Activated CD4-positive, alpha-beta T cell treated with anti-CD3 and anti-CD28 coated beads, Interleukin-2, amount 10 ng/mL, durations not matched to agents 7 days and 5 days (primary cell): Measurements from ENCODE around the gene PADI6. TPM values are rescaled to one million over a fixed set of nuclear protein-coding genes. Genes with fewer than 3 reads are reported as not detected.

Source experiments
- CTCF ChIA-PET: fragments of 350-600 bp; sonication (Branson Sonifier 250); formaldehyde crosslinking; loops from one replicate; lab custom pipeline; 2021; ENCODE audit warnings: antibody characterized with exemption; lab: Charles Lee
- POLR2A ChIA-PET: fragments of 350-600 bp; sonication (Branson Sonifier 250); formaldehyde crosslinking; loops from one replicate; lab custom pipeline; 2021; ENCODE audit warnings: antibody characterized with exemption; lab: Charles Lee
- DNase-seq: peaks from one replicate; pipeline ENCODE4 v3.0.0-alpha.2; 2020
- H3K27ac Mint-ChIP-seq: one replicate; pipeline ENCODE4 v1.8.0; 2021; ENCODE audit warnings: mild to moderate bottlenecking, moderate library complexity, mixed read lengths
- H3K27me3 Mint-ChIP-seq: one replicate; pipeline ENCODE4 v1.8.0; 2021; ENCODE audit warnings: mixed read lengths
- H3K36me3 Mint-ChIP-seq: one replicate; pipeline ENCODE4 v1.8.0; 2021; ENCODE audit warnings: low read depth, mixed read lengths
- H3K4me1 Mint-ChIP-seq: one replicate; pipeline ENCODE4 v1.8.0; 2021; ENCODE audit warnings: mixed read lengths
- H3K4me3 Mint-ChIP-seq: one replicate; pipeline ENCODE4 v1.8.0; 2021; ENCODE audit warnings: mild to moderate bottlenecking, moderate library complexity, mixed read lengths
- H3K9me3 Mint-ChIP-seq: one replicate; pipeline ENCODE4 v1.8.0; 2021; ENCODE audit warnings: mixed read lengths
- total RNA-seq, 2 experiments: library from RNA; stranded (reverse); gene quantifications; one replicate each; pipeline ENCODE4 v1.2.3, GENCODE V29; 2021

PADI6 gene
- total RNA-seq, 2 experiments from 2014 or later: 0.10 TPM

- CTCF ChIA-PET: no interaction called here
- peaks cover 1% of the 10 kb centered on the region for H3K4me1 Mint-ChIP-seq
Measured at GRCh38 chr1:17361687-17362086, 10.3 kb upstream of the PADI6 start.

GRCh38 chr1:17363351-17363750, 8.6 kb upstream of the PADI6 start:
- POLR2A ChIA-PET: no interaction called here
- Mint-ChIP-seq H3K36me3 (no peaks in the 10 kb centered on the region), H3K27me3 (peaks cover 4% of the 10 kb centered on the region), H3K4me1 (no peaks in the 10 kb centered on the region), H3K4me3 (no peak overlapping the region), H3K27ac (no peak overlapping the region), H3K9me3 (peaks cover 2% of the 10 kb centered on the region)
- CTCF ChIA-PET: interaction anchor here (0.6 kb wide), 1 partner anchor 76 kb away, joined by 4 read pairs; no protein-coding TSS in a partner anchor
- DNase-seq: no peak

More at GRCh38 chr1:17361687-17362086, 10.3 kb upstream of the PADI6 start:
- Mint-ChIP-seq H3K36me3 (no peaks in the 10 kb centered on the region), H3K4me3 (no peak overlapping the region), H3K27ac (no peak overlapping the region), H3K9me3 (peaks cover 2% of the 10 kb centered on the region), H3K27me3 (peaks cover 4% of the 10 kb centered on the region)
- POLR2A ChIA-PET: no interaction called here
- DNase-seq: no peak

- ChIA-PET CTCF (no interaction called here), POLR2A (no interaction called here)
- Mint-ChIP-seq H3K27me3 (peaks cover 6% of the 10 kb centered on the region), H3K9me3 (peaks cover 2% of the 10 kb centered on the region), H3K4me3 (no peak overlapping the region), H3K36me3 (no peaks in the 10 kb centered on the region), H3K27ac (no peak overlapping the region), H3K4me1 (no peaks in the 10 kb centered on the region)
- no peak for DNase-seq
Measured at GRCh38 chr1:17363771-17364170, 8.2 kb upstream of the PADI6 start.

GRCh38 chr1:17365293-17365692, 6.7 kb upstream of the PADI6 start:
- Mint-ChIP-seq H3K4me1 (no peaks in the 10 kb centered on the region), H3K36me3 (no peaks in the 10 kb centered on the region), H3K9me3 (peaks cover 2% of the 10 kb centered on the region), H3K4me3 (no peak overlapping the region), H3K27ac (no peak overlapping the region), H3K27me3 (peaks cover 6% of the 10 kb centered on the region)
- no peak for DNase-seq
- CTCF ChIA-PET: no interaction called here
- POLR2A ChIA-PET: no interaction called here

GRCh38 chr1:17369466-17369865, 2.5 kb upstream of the PADI6 start:
- H3K27me3 Mint-ChIP-seq: peaks cover 4% of the 10 kb centered on the region
- H3K36me3 Mint-ChIP-seq: no peaks in the 10 kb centered on the region
- DNase-seq: no peak
- CTCF ChIA-PET: no interaction called here
- H3K4me3 Mint-ChIP-seq: no peak overlapping the region
- H3K4me1 Mint-ChIP-seq: no peaks in the 10 kb centered on the region
- peaks cover under 1% of the 10 kb centered on the region for H3K9me3 Mint-ChIP-seq
- no peak overlapping the region for H3K27ac Mint-ChIP-seq
- POLR2A ChIA-PET: no interaction called here

- POLR2A ChIA-PET: no interaction called here
- H3K4me3 Mint-ChIP-seq: no peak overlapping the region
- H3K4me1 Mint-ChIP-seq: no peaks in the 10 kb centered on the region
Measured at GRCh38 chr1:17370618-17371017, 1.4 kb upstream of the PADI6 start.

GRCh38 chr1:17372955-17373354, 959 bp downstream of the PADI6 start:
- H3K4me1 Mint-ChIP-seq: no peaks in the 10 kb centered on the region
- H3K27me3 Mint-ChIP-seq: peaks cover 4% of the 10 kb centered on the region
- no peak overlapping the region for H3K4me3 Mint-ChIP-seq
- no peaks in the 10 kb centered on the region for H3K9me3 Mint-ChIP-seq
- no peak overlapping the region for H3K27ac Mint-ChIP-seq
- CTCF ChIA-PET: no interaction called here
- no peak for DNase-seq
- H3K36me3 Mint-ChIP-seq: no peaks in the 10 kb centered on the region
- POLR2A ChIA-PET: no interaction called here

More at GRCh38 chr1:17370618-17371017, 1.4 kb upstream of the PADI6 start:
- no peaks in the 10 kb centered on the region for H3K9me3 Mint-ChIP-seq
- H3K27me3 Mint-ChIP-seq: peaks cover 4% of the 10 kb centered on the region
- CTCF ChIA-PET: no interaction called here
- no peaks in the 10 kb centered on the region for H3K36me3 Mint-ChIP-seq
- DNase-seq: no peak
- no peak overlapping the region for H3K27ac Mint-ChIP-seq

- Mint-ChIP-seq H3K27ac (no peak overlapping the region), H3K27me3 (peaks cover 3% of the 10 kb centered on the region), H3K4me3 (no peak overlapping the region), H3K36me3 (no peaks in the 10 kb centered on the region), H3K4me1 (no peaks in the 10 kb centered on the region), H3K9me3 (no peaks in the 10 kb centered on the region)
- POLR2A ChIA-PET: no interaction called here
- CTCF ChIA-PET: no interaction called here
- DNase-seq: no peak
Measured at GRCh38 chr1:17375651-17376050, 3.7 kb downstream of the PADI6 start.

GRCh38 chr1:17377325-17377953, 5.4 kb downstream of the PADI6 start:
- POLR2A ChIA-PET: no interaction called here
- DNase-seq: no peak
- no peaks in the 10 kb centered on the region for H3K4me1 Mint-ChIP-seq
- CTCF ChIA-PET: no interaction called here
- H3K27ac Mint-ChIP-seq: no peak overlapping the region
- no peaks in the 10 kb centered on the region for H3K36me3 Mint-ChIP-seq
- H3K4me3 Mint-ChIP-seq: no peak overlapping the region
- H3K9me3 Mint-ChIP-seq: no peaks in the 10 kb centered on the region
- H3K27me3 Mint-ChIP-seq: peaks cover 7% of the 10 kb centered on the region

- Mint-ChIP-seq H3K4me1 (no peaks in the 10 kb centered on the region), H3K4me3 (no peak overlapping the region), H3K36me3 (no peaks in the 10 kb centered on the region), H3K27ac (no peak overlapping the region), H3K9me3 (no peaks in the 10 kb centered on the region), H3K27me3 (peaks cover 7% of the 10 kb centered on the region)
- no peak for DNase-seq
- CTCF ChIA-PET: no interaction called here
- POLR2A ChIA-PET: no interaction called here
Measured at GRCh38 chr1:17381161-17381560, 9.2 kb downstream of the PADI6 start.

- CTCF ChIA-PET: no interaction called here
- Mint-ChIP-seq H3K27me3 (peaks cover 3% of the 10 kb centered on the region), H3K4me3 (no peak overlapping the region), H3K27ac (no peak overlapping the region), H3K9me3 (no peaks in the 10 kb centered on the region), H3K36me3 (no peaks in the 10 kb centered on the region), H3K4me1 (peaks cover 13% of the 10 kb centered on the region)
- POLR2A ChIA-PET: no interaction called here
- DNase-seq: no peak
Measured at GRCh38 chr1:17392199-17392740, 20.3 kb downstream of the PADI6 start.

GRCh38 chr1:17393230-17393629, 21.2 kb downstream of the PADI6 start:
- Mint-ChIP-seq H3K27me3 (peaks cover 2% of the 10 kb centered on the region), H3K27ac (no peak overlapping the region), H3K9me3 (no peaks in the 10 kb centered on the region), H3K36me3 (no peaks in the 10 kb centered on the region), H3K4me3 (no peak overlapping the region), H3K4me1 (peaks cover 13% of the 10 kb centered on the region)
- POLR2A ChIA-PET: no interaction called here
- CTCF ChIA-PET: no interaction called here
- peak; percentile 18 for DNase-seq

- no peak overlapping the region for H3K27ac Mint-ChIP-seq
- ChIA-PET POLR2A (no interaction called here), CTCF (interaction anchor here (0.6 kb wide), 1 partner anchor 18 kb away, joined by 3 read pairs; no protein-coding TSS in a partner anchor)
Measured at GRCh38 chr1:17397910-17398695, 26.1 kb downstream of the PADI6 start.

More at GRCh38 chr1:17397910-17398695, 26.1 kb downstream of the PADI6 start:
- Mint-ChIP-seq H3K27me3 (no peaks in the 10 kb centered on the region), H3K9me3 (no peaks in the 10 kb centered on the region), H3K4me1 (peaks cover 9% of the 10 kb centered on the region), H3K4me3 (no peak overlapping the region), H3K36me3 (no peaks in the 10 kb centered on the region)
- no peak for DNase-seq
